HEK293 (cell line): Measurements from ENCODE around the gene AGPAT4.

Experiments
- MYNN ChIP-seq: fragments of 450-650 bp; formaldehyde crosslinking; IDR thresholded peaks from 2 replicates; pipeline ENCODE4 v1.5.1; 2016; ENCODE audit warnings: missing biosample characterization, missing genetic modification characterization, borderline replicate concordance
- REST ChIP-seq: fragments of 450-650 bp; formaldehyde crosslinking; IDR thresholded peaks from 2 replicates; pipeline ENCODE4 v1.5.1; 2016; ENCODE audit warnings: missing biosample characterization, missing genetic modification characterization
- WT1 ChIP-seq: fragments of 450-650 bp; formaldehyde crosslinking; IDR thresholded peaks from 2 replicates; pipeline ENCODE4 v1.5.1; 2016; ENCODE audit warnings: missing biosample characterization, missing genetic modification characterization
- ZNF341 ChIP-seq: fragments of 450-650 bp; formaldehyde crosslinking; IDR thresholded peaks from 2 replicates; pipeline ENCODE4; 2016; ENCODE audit warnings: low read depth, missing biosample characterization, missing genetic modification characterization

DNA sequence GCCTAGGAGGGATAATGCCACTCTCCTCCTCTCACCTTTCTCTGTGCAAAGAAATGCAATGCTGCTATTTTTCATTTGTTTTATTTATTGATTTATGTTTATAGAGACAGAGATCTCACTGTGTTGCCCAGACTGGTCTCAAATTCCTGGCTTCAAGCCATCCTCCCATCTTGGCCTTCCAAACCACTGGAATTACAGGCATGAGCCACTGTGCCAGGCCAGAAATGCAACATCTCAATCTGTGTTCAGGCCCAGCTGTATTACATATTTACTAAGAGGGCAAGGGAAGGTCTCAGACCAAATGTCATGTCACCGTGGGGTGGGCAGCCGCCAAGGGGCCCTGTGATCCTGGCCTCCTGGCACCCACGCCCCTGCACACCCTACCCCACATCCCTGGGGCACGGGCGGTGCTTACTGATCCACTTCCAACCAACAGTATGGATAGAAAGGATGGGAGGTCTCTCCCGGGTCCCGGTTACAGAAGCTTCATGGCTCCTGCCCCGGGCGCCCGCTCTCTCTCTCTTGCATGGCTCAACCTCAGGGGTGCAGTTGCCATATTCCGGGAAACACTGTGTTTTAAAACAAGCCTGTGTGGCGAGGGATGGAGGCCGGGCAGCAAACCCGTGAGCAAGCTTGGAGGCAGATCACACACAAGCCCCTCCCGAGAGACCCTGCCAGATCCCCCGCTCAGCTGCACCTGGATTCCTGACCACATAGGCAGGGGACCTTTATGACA is 111.8 kb downstream of the AGPAT4 start:
- TF ChIP-seq ZNF341 (no peak), MYNN (tag by site-specific recombination) (no peak), REST (no peak), WT1 (no peak)
